ENCODE measurements around the gene SLIT3. TPM values are rescaled to one million over a fixed set of nuclear protein-coding genes. Genes with fewer than 3 reads are reported as not detected.

The SLIT3 gene
- total RNA-seq, 3 donors from 2014 or later, result 30.7 to 103 (median 54.1) TPM

- H3K4me1 ChIP-seq, result no peaks in the 10 kb centered on the region
- no peak for DNase-seq (ENCODE audit: low spot score in 2 of 2)
- intact Hi-C loops (cut with DNase I; ENCODE audit: low total_unique reads), result no loop called here
- H3K27me3 ChIP-seq, result no peaks in the 10 kb centered on the region
- no peaks in the 10 kb centered on the region for H3K36me3 ChIP-seq
- H3K9me3 ChIP-seq, result no peaks in the 10 kb centered on the region
- TF ChIP-seq POLR2A (IDR thresholded peaks at IDR 0.05) (no peak), POLR2AphosphoS5 (IDR thresholded peaks at IDR 0.05) (no peak)
- TF ChIP-seq, protein P1, sequence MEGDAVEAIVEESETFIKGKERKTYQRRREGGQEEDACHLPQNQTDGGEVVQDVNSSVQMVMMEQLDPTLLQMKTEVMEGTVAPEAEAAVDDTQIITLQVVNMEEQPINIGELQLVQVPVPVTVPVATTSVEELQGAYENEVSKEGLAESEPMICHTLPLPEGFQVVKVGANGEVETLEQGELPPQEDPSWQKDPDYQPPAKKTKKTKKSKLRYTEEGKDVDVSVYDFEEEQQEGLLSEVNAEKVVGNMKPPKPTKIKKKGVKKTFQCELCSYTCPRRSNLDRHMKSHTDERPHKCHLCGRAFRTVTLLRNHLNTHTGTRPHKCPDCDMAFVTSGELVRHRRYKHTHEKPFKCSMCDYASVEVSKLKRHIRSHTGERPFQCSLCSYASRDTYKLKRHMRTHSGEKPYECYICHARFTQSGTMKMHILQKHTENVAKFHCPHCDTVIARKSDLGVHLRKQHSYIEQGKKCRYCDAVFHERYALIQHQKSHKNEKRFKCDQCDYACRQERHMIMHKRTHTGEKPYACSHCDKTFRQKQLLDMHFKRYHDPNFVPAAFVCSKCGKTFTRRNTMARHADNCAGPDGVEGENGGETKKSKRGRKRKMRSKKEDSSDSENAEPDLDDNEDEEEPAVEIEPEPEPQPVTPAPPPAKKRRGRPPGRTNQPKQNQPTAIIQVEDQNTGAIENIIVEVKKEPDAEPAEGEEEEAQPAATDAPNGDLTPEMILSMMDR (IDR thresholded peaks at IDR 0.05), result no peak
- no peak overlapping the region for H3K4me3 ChIP-seq
- no peak overlapping the region for H3K27ac ChIP-seq
Observed at GRCh38 chr5:168988699-168989098, 312.2 kb downstream of the SLIT3 start.

GRCh38 chr5:168987543-168988300 lies 313.2 kb downstream of the SLIT3 start:
- no peak overlapping the region for H3K27ac ChIP-seq
- no peaks in the 10 kb centered on the region for H3K4me1 ChIP-seq
- H3K27me3 ChIP-seq, result no peaks in the 10 kb centered on the region
- no peak overlapping the region for H3K4me3 ChIP-seq
- intact Hi-C loops (cut with DNase I; ENCODE audit: low total_unique reads), result no loop called here
- TF ChIP-seq, protein P1 (IDR thresholded peaks at IDR 0.05), result peak; percentile 83 to 89 (median 85)
- TF ChIP-seq POLR2A (IDR thresholded peaks at IDR 0.05) (no peak), POLR2AphosphoS5 (IDR thresholded peaks at IDR 0.05) (peak in 1 of 3 donors; percentile 21)
- H3K36me3 ChIP-seq, result no peaks in the 10 kb centered on the region
- DNase-seq (ENCODE audit: low spot score in 2 of 2), result peak; percentile 63 to 65
- no peaks in the 10 kb centered on the region for H3K9me3 ChIP-seq

- Histone ChIP-seq H3K27ac (no peak overlapping the region), H3K4me3 (no peak overlapping the region), H3K4me1 (no peaks in the 10 kb centered on the region), H3K27me3 (no peaks in the 10 kb centered on the region), H3K9me3 (no peaks in the 10 kb centered on the region), H3K36me3 (no peaks in the 10 kb centered on the region)
- intact Hi-C loops (cut with DNase I; ENCODE audit: low total_unique reads), result no loop called here
- DNase-seq (ENCODE audit: low spot score in 2 of 2), result no peak
- TF ChIP-seq, protein P1 (IDR thresholded peaks at IDR 0.05), result no peak
- TF ChIP-seq POLR2AphosphoS5 (IDR thresholded peaks at IDR 0.05) (no peak), POLR2A (IDR thresholded peaks at IDR 0.05) (no peak)
Observed at GRCh38 chr5:168985454-168985853, 315.5 kb downstream of the SLIT3 start.

DNA sequence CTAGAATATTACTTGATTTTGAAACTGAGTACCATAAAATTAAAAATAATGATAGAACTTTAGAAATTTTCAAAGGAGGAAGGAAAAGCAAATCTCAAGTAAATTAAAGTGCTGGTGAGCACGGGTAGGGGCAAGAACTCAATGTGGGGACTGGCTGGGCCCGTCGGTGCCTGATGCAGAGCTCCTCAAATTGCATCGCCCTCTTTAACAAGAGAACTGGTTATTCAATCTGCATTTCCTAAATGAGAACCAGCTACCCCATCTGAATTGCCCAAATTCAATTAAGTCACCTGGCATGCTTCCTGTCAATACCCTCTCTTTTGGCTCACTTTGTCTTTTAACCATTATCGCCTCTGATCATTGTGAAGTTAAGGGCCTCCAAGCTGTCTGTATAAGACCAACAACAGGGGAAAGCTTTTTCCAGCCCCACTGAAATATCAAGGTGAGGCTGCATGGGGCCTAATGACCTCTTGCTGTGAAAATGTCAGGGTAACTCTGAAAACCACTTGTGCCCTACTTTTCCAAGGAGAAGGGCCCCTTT lies 316.7 kb downstream of the SLIT3 start:
- H3K4me1 ChIP-seq, result no peaks in the 10 kb centered on the region
- intact Hi-C loops (cut with DNase I; ENCODE audit: low total_unique reads), result no loop called here
- TF ChIP-seq, protein P1 (IDR thresholded peaks at IDR 0.05), result no peak
- TF ChIP-seq POLR2AphosphoS5 (IDR thresholded peaks at IDR 0.05) (no peak), POLR2A (IDR thresholded peaks at IDR 0.05) (no peak)
- no peak overlapping the region for H3K27ac ChIP-seq
- H3K9me3 ChIP-seq, result no peaks in the 10 kb centered on the region
- no peak overlapping the region for H3K4me3 ChIP-seq
- DNase-seq (ENCODE audit: low spot score in 2 of 2), result no peak
- no peaks in the 10 kb centered on the region for H3K27me3 ChIP-seq
- H3K36me3 ChIP-seq, result no peaks in the 10 kb centered on the region

DNA sequence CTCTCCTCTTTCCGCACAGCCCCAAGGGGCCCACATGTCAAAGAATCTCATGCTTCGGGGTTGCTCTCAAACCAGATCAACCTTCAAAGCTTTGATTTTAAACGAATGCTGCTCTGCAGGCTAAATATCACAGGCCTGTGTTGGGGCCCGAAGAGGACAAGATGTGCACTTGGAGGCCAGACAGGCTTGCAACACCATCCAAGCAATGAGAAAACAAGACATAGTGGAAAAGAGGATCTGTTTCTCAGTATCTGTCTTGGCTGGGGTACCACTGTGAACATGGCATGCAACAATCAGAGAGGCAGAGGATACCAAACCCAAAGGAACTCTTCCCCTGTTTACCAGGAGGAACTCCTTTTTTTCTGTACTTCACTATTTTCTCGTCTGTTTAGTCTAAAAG lies 321.8 kb downstream of the SLIT3 start:
- peak overlapping the region in 1 of 2 donors; percentile 34 for H3K27ac ChIP-seq
- TF ChIP-seq, protein P1 (IDR thresholded peaks at IDR 0.05), result no peak
- H3K4me3 ChIP-seq, result no peak overlapping the region
- H3K9me3 ChIP-seq, result no peaks in the 10 kb centered on the region
- H3K36me3 ChIP-seq, result no peaks in the 10 kb centered on the region
- intact Hi-C loops (cut with DNase I; ENCODE audit: low total_unique reads), result no loop called here
- no peaks in the 10 kb centered on the region for H3K27me3 ChIP-seq
- no peak for DNase-seq (ENCODE audit: low spot score in 2 of 2)
- H3K4me1 ChIP-seq, result no peaks in the 10 kb centered on the region

All from breast epithelium (tissue), 4 donors.